Spinal cord (tissue), 10 donors: Measurements from ENCODE around the gene AVP. TPM values are rescaled to one million over a fixed set of nuclear protein-coding genes. Genes with fewer than 3 reads are reported as not detected.
"Not testable (repeated sequence)": the region's sequence is repeated elsewhere in the genome, so short reads cannot be mapped to it uniquely, and the experiment has no call there.

Experiments used
- DNase-seq, 6 donors: peaks; one replicate each; pipeline versions ENCODE4 v3.0.0 to v3.0.0-alpha.2; 2013 to 2015; ENCODE audit warnings: low spot score in 6 of 6, low read depth in 4 of 6
- H3K27ac ChIP-seq: one replicate; pipeline ENCODE4 v1.5.1; 2013; ENCODE audit warnings: low read depth, low read length, control low read depth
- H3K27me3 ChIP-seq: one replicate; pipeline ENCODE4 v1.6.1; 2013; ENCODE audit warnings: low read length; ENCODE audit not compliant: control insufficient read depth, insufficient read depth
- H3K36me3 ChIP-seq: one replicate; pipeline ENCODE4 v1.6.1; 2013; ENCODE audit warnings: low read length; ENCODE audit not compliant: control insufficient read depth, insufficient read depth
- H3K4me1 ChIP-seq: one replicate; pipeline ENCODE4 v1.6.1; 2013; ENCODE audit warnings: low read length; ENCODE audit not compliant: control insufficient read depth, insufficient read depth
- H3K4me3 ChIP-seq: one replicate; pipeline ENCODE4 v1.5.1; 2013; ENCODE audit warnings: low read depth, low read length, control low read depth
- H3K9me3 ChIP-seq: one replicate; pipeline ENCODE4 v1.6.1; 2013; ENCODE audit warnings: low read length; ENCODE audit not compliant: control insufficient read depth, insufficient read depth
- whole genome bisulfite sequencing: methylation state at CpG from one replicate; pipeline ENCODE4 v1.1.5; 2013; ENCODE audit warnings: missing lambda C conversion rate; ENCODE audit not compliant: insufficient coverage; 5-methylcytosine and 5-hydroxymethylcytosine counted together
- long read RNA-seq, 4 donors: transcript quantifications; one replicate each; lab custom pipeline, GENCODE V29; 2026
- polyA plus RNA-seq, 2 donors: library from polyadenylated mRNA; unstranded; fragments of 120-200 nt; gene quantifications; one replicate each; pipeline ENCODE4 v1.2.1, GENCODE V29; 2013; ENCODE audit not compliant: insufficient read length in 2 of 2
- total RNA-seq, 2 donors: library from RNA; depleted of rRNA in 1 of 2; stranded (reverse); fragments of 120-200 nt in 1 of 2; fragments of >200 nt in 1 of 2; gene quantifications; one replicate each; pipeline versions ENCODE4 v1.2.3 to v1.2.4, GENCODE V29; 2013 to 2014
- donor health status: healthy.

AVP gene
- total RNA-seq: not detected
- not detected for polyA plus RNA-seq
- long read RNA-seq, donor 1: 0 reads
- long read RNA-seq, donor 2: 0 reads
- long read RNA-seq, donor 3: 0 reads
- long read RNA-seq, donor 4: 0 reads

- no peak within 1 kb of the TSS for H3K27ac ChIP-seq
- no peaks in the 10 kb centered on the region for H3K9me3 ChIP-seq
- DNase-seq: no peak
- H3K36me3 ChIP-seq: no peaks in the 10 kb centered on the region
- H3K27me3 ChIP-seq: peaks cover 34% of the 10 kb centered on the region
- H3K4me1 ChIP-seq: peaks cover 8% of the 10 kb centered on the region
- WGBS: 79% methylated on average over 28 of the region's 28 CpGs
- no peak within 1 kb of the TSS for H3K4me3 ChIP-seq
Observed at GRCh38 chr20:3084283-3084985, at the start of gene AVP. Gene AVP (minus strand): TSS chr20:3084724. CDS start chr20:3084674, 50 bp downstream.

- H3K36me3 ChIP-seq: peaks cover 3% of the 10 kb centered on the region
- H3K9me3 ChIP-seq: no peaks in the 10 kb centered on the region
- no peak for DNase-seq
- no CpG with 5 or more reads among the region's 3 CpGs for WGBS
- no peaks in the 10 kb centered on the region for H3K27me3 ChIP-seq
- H3K4me1 ChIP-seq: no peaks in the 10 kb centered on the region
- no peak overlapping the region for H3K4me3 ChIP-seq
- H3K27ac ChIP-seq: no peak overlapping the region
Observed at GRCh38 chr20:3134151-3134550, 49.6 kb upstream of the AVP start.

- no peak overlapping the region for H3K4me3 ChIP-seq
- WGBS: 71% methylated on average over 1 of the region's 2 CpGs
- H3K27me3 ChIP-seq: no peaks in the 10 kb centered on the region
- H3K4me1 ChIP-seq: no peaks in the 10 kb centered on the region
- H3K9me3 ChIP-seq: no peaks in the 10 kb centered on the region
- no peak overlapping the region for H3K27ac ChIP-seq
- DNase-seq: no peak
- H3K36me3 ChIP-seq: peaks cover 3% of the 10 kb centered on the region
Observed at GRCh38 chr20:3133155-3133554, 48.6 kb upstream of the AVP start.

DNA sequence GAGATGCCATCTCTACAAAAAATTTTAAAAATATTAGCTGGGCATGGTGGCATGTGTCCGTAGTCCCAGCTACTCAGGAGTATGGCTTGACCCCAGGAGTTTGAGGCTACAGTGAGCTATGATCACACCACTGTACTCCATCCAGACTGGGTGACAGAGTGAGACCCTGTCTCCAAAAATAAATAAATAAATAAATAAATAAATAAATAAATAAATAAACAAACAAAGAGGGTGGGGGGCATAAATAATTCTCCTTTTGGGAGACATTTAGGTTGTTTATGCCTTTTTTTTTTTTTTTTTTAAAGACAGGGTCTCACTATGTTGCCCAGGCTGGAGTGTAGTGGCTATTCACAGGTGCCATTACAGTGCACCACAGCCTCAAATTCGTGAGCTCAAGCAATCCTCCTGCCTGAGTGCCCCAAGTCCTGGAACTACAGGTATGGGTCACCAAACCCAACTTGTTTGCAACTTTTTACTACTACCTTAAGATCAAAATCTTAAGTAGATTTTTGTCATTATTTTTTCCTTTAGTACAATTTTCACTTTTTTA is 45.6 kb upstream of the AVP start:
- peaks cover 11% of the 10 kb centered on the region for H3K36me3 ChIP-seq
- H3K4me1 ChIP-seq: no peaks in the 10 kb centered on the region
- H3K27ac ChIP-seq: no peak overlapping the region
- DNase-seq: no peak
- WGBS: 100% methylated on average over 1 of the region's 2 CpGs
- H3K9me3 ChIP-seq: no peaks in the 10 kb centered on the region
- H3K27me3 ChIP-seq: no peaks in the 10 kb centered on the region
- H3K4me3 ChIP-seq: no peak overlapping the region

- no peak overlapping the region for H3K4me3 ChIP-seq
- DNase-seq: no peak
- no peaks in the 10 kb centered on the region for H3K27me3 ChIP-seq
- H3K9me3 ChIP-seq: peaks cover 2% of the 10 kb centered on the region
- 88% methylated on average over 4 of the region's 4 CpGs for WGBS
- H3K27ac ChIP-seq: no peak overlapping the region
- no peaks in the 10 kb centered on the region for H3K4me1 ChIP-seq
- peaks cover 17% of the 10 kb centered on the region for H3K36me3 ChIP-seq
Observed at GRCh38 chr20:3129094-3129493, 44.6 kb upstream of the AVP start.

DNA sequence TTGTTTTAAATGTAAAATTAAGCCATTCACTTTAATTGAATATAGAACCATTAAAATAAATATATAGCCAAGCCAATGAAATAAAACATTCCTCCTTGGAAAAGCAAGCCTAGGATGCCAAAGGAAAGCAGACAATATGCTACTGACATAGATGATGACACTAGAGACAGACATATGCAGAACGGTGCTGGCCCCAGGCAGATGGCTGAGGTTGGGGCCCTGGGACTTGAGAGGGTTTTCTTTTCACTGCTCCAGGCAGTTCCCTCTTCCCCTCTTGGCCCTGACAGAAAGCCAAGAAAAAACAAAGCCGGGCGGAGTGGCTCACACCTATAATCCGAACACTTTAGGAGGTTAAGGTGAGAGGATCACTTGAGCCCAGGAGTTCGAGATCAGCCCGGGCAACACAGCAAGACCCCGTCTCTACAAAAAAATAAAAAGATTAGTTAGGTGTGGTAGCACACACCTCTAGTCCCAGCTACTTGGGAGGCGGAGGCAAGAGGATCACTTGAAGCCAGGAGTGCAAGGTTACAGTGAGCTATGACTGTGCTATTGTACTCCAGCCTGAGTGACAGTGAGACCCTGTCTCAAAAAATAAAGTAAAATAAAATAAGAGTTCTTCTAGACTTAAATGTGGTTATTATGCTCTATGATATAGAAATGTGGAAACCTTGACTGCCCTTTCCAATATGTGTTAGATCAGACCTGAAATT is 43.9 kb upstream of the AVP start:
- Histone ChIP-seq H3K27me3 (no peaks in the 10 kb centered on the region), H3K4me1 (no peaks in the 10 kb centered on the region), H3K27ac (no peak overlapping the region), H3K4me3 (no peak overlapping the region), H3K9me3 (peaks cover 2% of the 10 kb centered on the region), H3K36me3 (peaks cover 17% of the 10 kb centered on the region)
- DNase-seq: no peak
- WGBS: 93% methylated on average over 3 of the region's 8 CpGs

GRCh38 chr20:3126527-3126859 is 42.0 kb upstream of the AVP start:
- Histone ChIP-seq H3K36me3 (peaks cover 28% of the 10 kb centered on the region), H3K27ac (no peak overlapping the region), H3K4me1 (no peaks in the 10 kb centered on the region), H3K27me3 (no peaks in the 10 kb centered on the region), H3K9me3 (peaks cover 2% of the 10 kb centered on the region), H3K4me3 (no peak overlapping the region)
- 100% methylated on average over 1 of the region's 1 CpG for WGBS
- DNase-seq: no peak

DNA sequence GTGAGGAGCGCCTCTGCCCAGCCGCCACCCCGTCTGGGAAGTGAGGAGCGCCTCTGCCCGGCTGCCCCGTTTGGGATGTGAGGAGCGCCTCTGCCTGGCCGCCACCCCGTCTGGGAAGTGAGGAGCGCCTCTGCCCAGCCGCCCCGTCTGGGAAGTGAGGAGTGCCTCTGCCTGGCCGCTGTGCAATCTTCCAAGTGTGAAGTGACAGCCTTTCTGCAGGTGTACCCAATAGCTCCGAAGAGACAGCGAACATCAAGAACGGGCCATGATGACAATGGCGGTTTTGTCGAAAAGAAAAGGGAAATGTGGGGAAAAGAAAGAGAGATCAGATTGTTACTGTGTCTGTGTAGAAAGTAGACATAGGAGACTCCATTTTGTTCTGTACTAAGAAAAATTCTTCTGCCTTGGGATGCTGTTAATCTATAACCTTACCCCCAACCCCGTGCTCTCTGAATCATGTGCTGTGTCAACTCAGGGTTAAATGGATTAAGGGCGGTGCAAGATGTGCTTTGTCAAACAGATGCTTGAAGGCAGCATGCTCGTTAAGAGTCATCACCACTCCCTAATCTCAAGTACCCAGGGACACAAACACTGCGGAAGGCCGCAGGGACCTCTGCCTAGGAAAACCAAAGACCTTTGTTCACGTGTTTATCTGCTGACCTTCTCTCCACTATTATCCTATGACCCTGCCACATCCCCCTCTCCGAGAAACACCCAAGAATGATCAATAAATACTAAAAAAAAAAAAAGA is 41.4 kb upstream of the AVP start:
- peaks cover 33% of the 10 kb centered on the region for H3K36me3 ChIP-seq
- H3K27ac ChIP-seq: not testable (repeated sequence)

DNA sequence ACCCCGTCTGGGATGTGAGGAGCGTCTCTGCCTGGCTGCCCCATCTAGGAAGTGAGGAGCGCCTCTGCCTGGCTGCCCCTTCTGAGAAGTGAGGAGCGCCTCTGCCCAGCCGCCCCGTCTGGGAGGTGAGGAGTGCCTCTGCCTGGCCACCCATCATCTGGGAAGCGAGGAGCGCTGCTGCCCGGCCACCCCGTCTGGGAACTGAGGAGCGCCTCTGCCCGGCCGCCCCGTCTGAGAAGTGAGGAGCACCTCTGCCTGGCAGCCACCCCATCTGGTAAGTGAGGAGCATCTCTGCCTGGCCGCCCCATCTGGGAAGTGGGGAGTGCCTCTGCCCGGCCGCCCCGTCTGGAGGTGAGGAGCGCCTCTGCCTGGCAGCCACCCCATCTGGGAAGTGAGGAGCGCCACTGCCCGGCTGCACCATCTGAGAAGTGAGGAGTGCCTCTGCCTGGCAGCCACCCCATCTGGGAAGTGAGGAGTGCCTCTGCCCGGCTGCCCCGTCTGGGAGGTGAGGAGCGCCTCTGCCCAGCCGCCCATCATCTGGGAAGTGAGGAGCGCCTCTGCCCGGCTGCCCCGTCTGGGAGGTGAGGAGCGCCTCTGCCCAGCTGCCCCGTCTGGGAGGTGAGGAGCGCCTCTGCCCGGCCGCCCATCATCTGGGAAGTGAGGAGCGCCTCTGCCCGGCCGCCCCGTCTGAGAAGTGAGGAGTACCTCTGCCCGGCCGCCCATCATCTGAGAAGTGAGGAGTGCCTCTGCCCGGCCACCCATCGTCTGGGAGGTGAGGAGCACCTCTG is 40.4 kb upstream of the AVP start:
- not testable (repeated sequence) for H3K9me3 ChIP-seq, H3K4me1 ChIP-seq, DNase-seq, H3K4me3 ChIP-seq, H3K27ac ChIP-seq, H3K27me3 ChIP-seq
- WGBS: 98% methylated on average over 41 of the region's 41 CpGs
- H3K36me3 ChIP-seq: peaks cover 36% of the 10 kb centered on the region

More for the DNA sequence above, 41.4 kb upstream of the AVP start:
- 97% methylated on average over 16 of the region's 25 CpGs for WGBS
- DNase-seq, H3K4me3 ChIP-seq, H3K27me3 ChIP-seq, H3K9me3 ChIP-seq, H3K4me1 ChIP-seq: not testable (repeated sequence)
